GM19240 (cell line): ENCODE results near the gene SOCS7.

Source experiments
- DNase-seq: peaks from one replicate; pipeline ENCODE4 v3.0.0; 2011; ENCODE audit warnings: low spot score; ENCODE audit not compliant: insufficient read length

The SOCS7 gene

DNA sequence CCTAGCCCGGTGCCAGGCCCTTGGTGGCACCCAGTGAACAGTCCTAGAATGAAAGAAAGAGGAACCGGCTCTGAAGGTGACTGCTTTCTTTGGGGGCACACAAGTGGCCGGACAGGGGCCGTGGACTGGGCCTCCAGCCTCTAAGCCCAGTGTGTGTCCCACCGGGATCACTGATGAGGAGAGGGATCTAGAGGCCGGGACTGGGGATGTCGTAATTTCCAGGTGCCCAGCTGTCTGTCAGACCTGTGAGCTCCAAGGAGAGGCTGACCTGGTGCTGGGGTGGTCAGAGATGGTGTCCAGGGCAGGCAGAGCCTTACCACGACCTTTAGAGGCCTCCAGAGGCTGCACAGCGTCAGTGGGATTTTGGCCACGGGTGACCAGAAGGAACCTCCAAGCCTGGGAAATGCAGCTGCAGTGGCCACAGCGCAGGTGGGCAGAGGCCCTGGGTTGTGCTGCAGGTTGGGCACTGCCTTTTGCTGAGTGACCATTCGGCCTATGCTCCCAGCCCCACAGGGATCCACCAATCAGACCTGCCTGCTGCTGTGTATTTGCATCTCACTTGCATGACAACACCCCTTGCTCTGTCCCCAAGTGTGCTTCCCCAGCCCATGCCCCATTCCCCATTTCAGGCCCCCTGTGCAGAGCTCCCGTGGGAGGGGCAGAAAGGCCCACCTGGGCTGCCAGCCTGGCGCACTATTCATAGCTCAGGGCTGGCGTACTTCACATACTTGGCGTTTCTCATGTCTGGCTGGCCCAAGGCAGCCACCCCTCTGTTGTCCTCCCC lies 89.2 kb downstream of the SOCS7 start:
- no peak for DNase-seq

- no peak for DNase-seq
Observed at GRCh38 chr17:38441429-38442061, 89.9 kb downstream of the SOCS7 start.

- no peak for DNase-seq
Observed at GRCh38 chr17:38442548-38442947, 90.9 kb downstream of the SOCS7 start.

- DNase-seq = no peak
Observed at GRCh38 chr17:38443356-38444031, 91.8 kb downstream of the SOCS7 start.

GRCh38 chr17:38444151-38444550 lies 92.5 kb downstream of the SOCS7 start:
- DNase-seq = peak; percentile 62

- no peak for DNase-seq
Observed at GRCh38 chr17:38447502-38448085, 96.0 kb downstream of the SOCS7 start.

GRCh38 chr17:38448208-38448771 lies 96.6 kb downstream of the SOCS7 start:
- DNase-seq = no peak

DNA sequence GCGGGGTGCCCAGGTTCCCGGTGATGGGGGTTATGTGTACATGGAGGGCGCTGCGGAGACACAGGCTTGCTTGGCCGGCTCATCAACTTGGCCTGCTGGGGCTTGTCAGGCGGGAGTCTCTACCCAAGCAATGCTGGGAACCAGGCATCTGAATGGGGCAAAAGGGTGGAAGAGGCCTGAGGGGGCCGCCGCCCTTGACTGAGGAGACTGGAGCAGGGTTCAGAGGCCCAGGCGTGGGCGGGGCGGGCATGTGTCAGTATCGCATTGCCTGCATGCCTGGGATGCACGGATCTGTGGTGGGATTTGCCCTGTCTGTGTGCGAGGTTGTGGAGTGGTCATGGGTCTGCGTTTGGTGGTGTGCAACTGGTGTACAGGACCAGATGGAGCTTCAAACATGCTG lies 97.7 kb downstream of the SOCS7 start:
- no peak for DNase-seq

DNA sequence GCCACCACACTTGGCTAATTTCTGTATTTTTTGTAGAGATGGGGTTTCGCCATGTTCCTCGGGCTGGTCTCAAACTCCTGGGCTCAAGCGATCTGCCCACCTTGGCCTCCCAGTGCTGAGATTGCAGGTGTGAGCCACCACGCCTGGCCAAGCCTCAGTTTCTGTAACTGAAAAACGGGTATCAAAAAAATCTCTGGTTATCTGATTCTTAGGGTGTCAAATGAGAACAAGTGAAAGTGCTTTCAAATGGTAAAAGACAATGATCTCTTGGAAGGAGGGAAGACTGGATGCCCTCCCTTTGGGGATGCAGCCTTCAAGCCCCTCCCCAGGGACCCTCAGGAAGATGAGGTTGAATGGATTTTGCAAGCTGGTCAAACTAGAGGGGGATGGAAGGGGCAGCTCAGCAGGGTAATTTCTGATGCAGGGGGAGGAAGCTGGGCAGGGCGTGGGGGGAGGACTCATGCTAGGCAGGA lies 98.9 kb downstream of the SOCS7 start:
- no peak for DNase-seq

DNA sequence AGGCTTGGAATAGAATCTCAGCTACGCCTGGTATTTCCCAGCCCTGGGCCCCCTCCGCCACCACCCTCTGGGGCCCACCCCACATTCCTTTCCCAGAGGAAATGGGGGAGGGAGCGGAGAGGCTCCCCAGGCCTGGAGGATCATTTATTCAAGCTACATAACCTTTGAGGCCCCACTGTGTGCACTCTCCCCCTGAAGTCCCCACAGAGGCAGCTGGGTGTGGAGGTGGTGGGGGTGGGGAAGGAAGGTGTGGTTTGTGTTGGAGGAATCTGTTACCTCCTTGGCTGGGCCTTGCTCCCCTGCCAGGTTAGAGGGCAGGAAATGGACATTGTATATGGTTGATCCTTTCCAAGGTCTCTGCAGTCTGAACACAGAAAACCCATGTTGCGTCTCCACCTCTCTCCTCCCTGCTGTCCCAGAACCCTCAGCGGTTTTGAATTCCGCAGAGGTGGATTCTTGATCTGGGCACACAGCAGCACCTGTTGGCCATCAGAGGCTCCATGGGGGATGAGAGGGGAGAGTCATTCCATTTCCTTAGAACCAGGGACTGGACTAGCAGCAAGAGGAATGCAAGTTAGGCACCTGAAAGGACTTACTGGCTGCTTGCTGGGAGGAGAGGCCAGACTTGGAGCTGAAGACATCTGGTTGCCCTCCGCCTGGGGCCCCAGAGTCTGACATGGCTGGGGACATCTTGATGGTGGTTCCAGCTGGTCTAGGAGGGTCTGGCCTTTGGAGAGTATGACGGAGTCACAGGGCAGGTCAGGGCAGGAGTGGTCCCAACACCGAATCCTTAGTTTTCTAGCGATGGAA lies 99.6 kb downstream of the SOCS7 start:
- no peak for DNase-seq

GRCh38 chr17:38451840-38452529 lies 100.3 kb downstream of the SOCS7 start:
- DNase-seq = no peak

GRCh38 chr17:38452719-38453118 lies 101.1 kb downstream of the SOCS7 start:
- DNase-seq = no peak

DNA sequence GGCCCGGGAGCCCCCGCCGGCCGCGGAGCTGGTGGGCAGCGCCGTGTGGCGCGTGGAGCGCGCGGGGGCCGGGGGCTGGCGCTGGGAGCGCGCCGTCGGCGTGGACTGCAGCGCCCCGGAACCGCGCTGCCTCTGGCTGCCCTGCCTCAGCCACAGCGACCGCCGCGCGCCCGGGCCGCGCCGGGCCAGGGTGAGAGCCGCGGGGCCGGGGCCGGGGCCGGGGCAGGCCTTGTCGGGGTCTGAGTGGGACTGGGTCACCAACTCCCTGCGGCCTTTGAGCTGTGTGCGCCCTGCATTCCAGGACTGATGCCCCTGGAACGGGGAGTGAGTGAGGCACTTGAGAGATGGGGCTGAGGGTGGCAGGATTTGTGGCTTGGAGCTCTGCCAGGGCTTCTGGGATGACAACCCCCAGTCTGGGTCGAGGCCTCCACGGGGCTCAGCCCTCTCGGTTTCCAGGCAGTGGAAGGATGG lies 102.3 kb downstream of the SOCS7 start:
- DNase-seq = no peak

DNA sequence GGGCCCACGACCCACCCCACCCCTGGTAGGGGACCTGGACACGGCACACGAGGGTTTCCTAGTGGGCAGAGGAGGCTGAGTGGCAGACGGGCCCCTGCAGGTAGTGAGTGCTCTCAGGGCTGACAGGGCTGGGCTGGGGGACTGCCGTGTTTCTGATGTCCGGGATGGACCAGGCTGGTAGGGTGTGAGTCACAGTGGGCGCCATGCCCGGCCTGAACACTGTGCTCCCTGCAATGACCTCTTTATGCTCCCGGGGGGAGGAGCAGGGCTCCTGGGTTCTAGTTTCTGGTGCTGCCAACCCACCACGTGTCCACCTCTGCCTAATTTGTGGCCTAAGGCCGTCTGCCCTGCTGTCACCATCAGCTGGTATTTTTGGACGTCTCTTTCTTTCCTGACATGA lies 102.9 kb downstream of the SOCS7 start:
- no peak for DNase-seq
